Naive thymus-derived CD8-positive, alpha-beta T cell (primary cell): ENCODE data around the gene TMEM260. TPM values are rescaled to one million over a fixed set of nuclear protein-coding genes. Genes with fewer than 3 reads are reported as not detected.
"Not testable (repeated sequence)": the region's sequence is repeated elsewhere in the genome, so short reads cannot be mapped to it uniquely, and the experiment has no call there.

Experiments
- ATAC-seq, 2 donors: fragments of 150-1000 bp; cut with Tn5 transposase in 1 of 2; sonication (Bioruptor Pico), chemical (Tn5 transposase) in 1 of 2; 1 replicate in 1 of 2; 2 replicates in 1 of 2; pipeline ENCODE4 v1.10.0; 2021; ENCODE audit warnings: mild to moderate bottlenecking in 2 of 2, moderate library complexity in 2 of 2
- POLR2A ChIA-PET: fragments of 350-600 bp; sonication (Branson Sonifier 250); formaldehyde crosslinking; loops from one replicate; lab custom pipeline; 2021; ENCODE audit warnings: antibody characterized with exemption; lab: Charles Lee
- DNase-seq, 10 donors: peaks; one replicate each; pipeline versions ENCODE4 v3.0.0 to v3.0.0-alpha.2; 2020 to 2022
- H3K27ac Mint-ChIP-seq, 10 donors: one replicate each; pipeline ENCODE4 v1.8.0; 2020 to 2022; ENCODE audit warnings: mild to moderate bottlenecking in 10 of 10, mixed read lengths in 10 of 10, moderate library complexity in 4 of 10, inconsistent platforms in 1 of 10
- H3K27me3 Mint-ChIP-seq, 5 donors: one replicate each; pipeline ENCODE4 v1.8.0; 2021 to 2022; ENCODE audit warnings: mixed read lengths in 5 of 5
- H3K36me3 Mint-ChIP-seq, 3 donors: one replicate each; pipeline ENCODE4 v1.8.0; 2020 to 2022; ENCODE audit warnings: mixed read lengths in 3 of 3, mild to moderate bottlenecking in 2 of 3, inconsistent platforms in 1 of 3
- H3K4me1 Mint-ChIP-seq, 4 donors: one replicate each; pipeline ENCODE4 v1.8.0; 2021 to 2022; ENCODE audit warnings: mixed read lengths in 4 of 4
- H3K4me3 Mint-ChIP-seq, 10 donors: one replicate each; pipeline ENCODE4 v1.8.0; 2020 to 2022; ENCODE audit warnings: mild to moderate bottlenecking in 10 of 10, mixed read lengths in 10 of 10, moderate library complexity in 6 of 10, inconsistent platforms in 1 of 10
- H3K9me3 Mint-ChIP-seq, 9 donors: one replicate each; pipeline ENCODE4 v1.8.0; 2020 to 2022; ENCODE audit warnings: mixed read lengths in 9 of 9, mild to moderate bottlenecking in 3 of 9, inconsistent platforms in 1 of 9, moderate library complexity in 1 of 9
- polyA plus RNA-seq, 3 donors: library from polyadenylated mRNA; unstranded; fragments of 300-500 nt; fragmentation: Illumina TruSeq; gene quantifications; one replicate each; pipeline ENCODE4 v1.2.3, GENCODE V29; 2021
- total RNA-seq, 8 experiments: library from RNA in 2 of 8; stranded (reverse) in 2 of 8; gene quantifications; one replicate each; pipeline ENCODE4 v1.2.3 and lab custom pipeline; 2021 to 2026

Gene TMEM260
- total and polyA plus RNA-seq, 5 experiments from 2014 or later = 8.9 to 33.3 (median 12.2) TPM

GRCh38 chr14:56660677-56661389, 81.2 kb downstream of the TMEM260 start:
- POLR2A ChIA-PET = no interaction called here
- H3K4me3 Mint-ChIP-seq = no peak overlapping the region
- H3K27ac Mint-ChIP-seq = no peak overlapping the region
- H3K9me3 Mint-ChIP-seq = peaks cover 0 to 17% (median 6%) of the 10 kb centered on the region in 9 donors
- H3K4me1 Mint-ChIP-seq = peaks cover 0 to 1% (median 0%) of the 10 kb centered on the region in 4 donors
- ATAC-seq (no peak), DNase-seq (no peak)
- H3K27me3 Mint-ChIP-seq = peaks cover 0 to 14% (median 3%) of the 10 kb centered on the region in 5 donors
- peaks cover 3 to 14% (median 12%) of the 10 kb centered on the region in 3 donors for H3K36me3 Mint-ChIP-seq

GRCh38 chr14:56661478-56661877, 81.9 kb downstream of the TMEM260 start:
- peaks cover 0 to 18% (median 3%) of the 10 kb centered on the region in 5 donors for H3K27me3 Mint-ChIP-seq
- no peak overlapping the region for H3K4me3 Mint-ChIP-seq
- H3K36me3 Mint-ChIP-seq = peaks cover 3 to 17% (median 14%) of the 10 kb centered on the region in 3 donors
- H3K4me1 Mint-ChIP-seq = peaks cover 0 to 1% (median 0%) of the 10 kb centered on the region in 4 donors
- peaks cover 0 to 23% (median 10%) of the 10 kb centered on the region in 9 donors for H3K9me3 Mint-ChIP-seq
- DNase-seq (no peak), ATAC-seq (no peak)
- POLR2A ChIA-PET = no interaction called here
- no peak overlapping the region for H3K27ac Mint-ChIP-seq

GRCh38 chr14:56664811-56665421, 85.3 kb downstream of the TMEM260 start:
- POLR2A ChIA-PET = no interaction called here
- DNase-seq (no peak), ATAC-seq (no peak)
- H3K4me3 Mint-ChIP-seq = no peak overlapping the region
- H3K27me3 Mint-ChIP-seq = peaks cover 0 to 21% (median 3%) of the 10 kb centered on the region in 5 donors
- peaks cover 7 to 33% (median 17%) of the 10 kb centered on the region in 9 donors for H3K9me3 Mint-ChIP-seq
- H3K36me3 Mint-ChIP-seq = peaks cover 5 to 23% (median 14%) of the 10 kb centered on the region in 3 donors
- no peak overlapping the region for H3K27ac Mint-ChIP-seq
- H3K4me1 Mint-ChIP-seq = no peaks in the 10 kb centered on the region

GRCh38 chr14:56666294-56666693, 86.7 kb downstream of the TMEM260 start:
- DNase-seq (no peak), ATAC-seq (no peak)
- POLR2A ChIA-PET = no interaction called here
- Mint-ChIP-seq H3K36me3 (peaks cover 5 to 23% (median 14%) of the 10 kb centered on the region in 3 donors), H3K9me3 (peaks cover 7 to 33% (median 17%) of the 10 kb centered on the region in 9 donors), H3K27ac (no peak overlapping the region), H3K27me3 (peaks cover 0 to 21% (median 3%) of the 10 kb centered on the region in 5 donors), H3K4me1 (no peaks in the 10 kb centered on the region), H3K4me3 (no peak overlapping the region)

GRCh38 chr14:56666716-56667115, 87.1 kb downstream of the TMEM260 start:
- Mint-ChIP-seq H3K4me1 (no peaks in the 10 kb centered on the region), H3K27ac (no peak overlapping the region), H3K9me3 (peaks cover 7 to 33% (median 17%) of the 10 kb centered on the region in 9 donors), H3K4me3 (no peak overlapping the region), H3K36me3 (peaks cover 5 to 23% (median 14%) of the 10 kb centered on the region in 3 donors), H3K27me3 (peaks cover 0 to 21% (median 3%) of the 10 kb centered on the region in 5 donors)
- ATAC-seq (no peak), DNase-seq (no peak)
- POLR2A ChIA-PET = no interaction called here

- peaks cover 5 to 23% (median 13%) of the 10 kb centered on the region in 3 donors for H3K36me3 Mint-ChIP-seq
- ATAC-seq, POLR2A ChIA-PET, H3K4me3 Mint-ChIP-seq, H3K4me1 Mint-ChIP-seq, H3K27ac Mint-ChIP-seq, DNase-seq: not testable (repeated sequence)
- peaks cover 7 to 33% (median 17%) of the 10 kb centered on the region in 9 donors for H3K9me3 Mint-ChIP-seq
- H3K27me3 Mint-ChIP-seq = peaks cover 0 to 21% (median 3%) of the 10 kb centered on the region in 5 donors
Measured at GRCh38 chr14:56667290-56667689, 87.7 kb downstream of the TMEM260 start.

- POLR2A ChIA-PET = no interaction called here
- Mint-ChIP-seq H3K27me3 (peaks cover 0 to 11% (median under 1%) of the 10 kb centered on the region in 5 donors), H3K36me3 (peaks cover 0 to 12% (median 2%) of the 10 kb centered on the region in 3 donors), H3K27ac (no peak overlapping the region), H3K4me3 (no peak overlapping the region), H3K4me1 (no peaks in the 10 kb centered on the region), H3K9me3 (peaks cover 0 to 17% (median 8%) of the 10 kb centered on the region in 9 donors)
- ATAC-seq = no peak
- DNase-seq = no peak
Measured at GRCh38 chr14:56676042-56676441, 96.4 kb downstream of the TMEM260 start.

GRCh38 chr14:56678838-56679237, 99.2 kb downstream of the TMEM260 start:
- Mint-ChIP-seq H3K4me1 (no peaks in the 10 kb centered on the region), H3K27ac (no peak overlapping the region), H3K27me3 (peaks cover 0 to 11% (median 1%) of the 10 kb centered on the region in 5 donors), H3K36me3 (peaks cover 0 to 9% (median 2%) of the 10 kb centered on the region in 3 donors), H3K4me3 (no peak overlapping the region), H3K9me3 (peaks cover 0 to 14% (median 8%) of the 10 kb centered on the region in 9 donors)
- ATAC-seq = no peak
- POLR2A ChIA-PET = no interaction called here
- DNase-seq = no peak

GRCh38 chr14:56686416-56686815, 106.8 kb downstream of the TMEM260 start:
- H3K9me3 Mint-ChIP-seq = peaks cover 0 to 3% (median 0%) of the 10 kb centered on the region in 9 donors
- DNase-seq (no peak), ATAC-seq (no peak)
- H3K4me3 Mint-ChIP-seq = no peak overlapping the region
- H3K36me3 Mint-ChIP-seq = no peaks in the 10 kb centered on the region
- peaks cover 0 to 16% (median 3%) of the 10 kb centered on the region in 5 donors for H3K27me3 Mint-ChIP-seq
- no peak overlapping the region for H3K27ac Mint-ChIP-seq
- H3K4me1 Mint-ChIP-seq = no peaks in the 10 kb centered on the region
- POLR2A ChIA-PET = no interaction called here

GRCh38 chr14:56687123-56687522, 107.5 kb downstream of the TMEM260 start:
- H3K4me3 Mint-ChIP-seq = no peak overlapping the region
- no peaks in the 10 kb centered on the region for H3K4me1 Mint-ChIP-seq
- DNase-seq (no peak), ATAC-seq (no peak)
- peaks cover 0 to 3% (median 0%) of the 10 kb centered on the region in 9 donors for H3K9me3 Mint-ChIP-seq
- no peaks in the 10 kb centered on the region for H3K36me3 Mint-ChIP-seq
- POLR2A ChIA-PET = no interaction called here
- no peak overlapping the region for H3K27ac Mint-ChIP-seq
- H3K27me3 Mint-ChIP-seq = peaks cover 0 to 16% (median 3%) of the 10 kb centered on the region in 5 donors

- POLR2A ChIA-PET = no interaction called here
- no peak overlapping the region for H3K27ac Mint-ChIP-seq
- no peaks in the 10 kb centered on the region for H3K36me3 Mint-ChIP-seq
- DNase-seq = no peak
- no peak overlapping the region for H3K4me3 Mint-ChIP-seq
- no peaks in the 10 kb centered on the region for H3K4me1 Mint-ChIP-seq
- H3K9me3 Mint-ChIP-seq = no peaks in the 10 kb centered on the region
- no peak for ATAC-seq
- H3K27me3 Mint-ChIP-seq = peaks cover 0 to 36% (median 13%) of the 10 kb centered on the region in 5 donors
Measured at GRCh38 chr14:56694609-56695008, 115.0 kb downstream of the TMEM260 start.

GRCh38 chr14:56695216-56695615, 115.6 kb downstream of the TMEM260 start:
- H3K27ac Mint-ChIP-seq, ATAC-seq, H3K36me3 Mint-ChIP-seq, H3K4me1 Mint-ChIP-seq, DNase-seq, H3K9me3 Mint-ChIP-seq, POLR2A ChIA-PET, H3K4me3 Mint-ChIP-seq: not testable (repeated sequence)
- H3K27me3 Mint-ChIP-seq = peaks cover 2 to 36% (median 13%) of the 10 kb centered on the region in 5 donors
